Stimulated activated CD4-positive, alpha-beta T cell treated with anti-CD3 and anti-CD28 coated beads, Interleukin-12 subunit alpha, Interleukin-12 subunit beta, amount 100 ng/mL, for 24 hours (primary cell): ENCODE results near the gene SPEM3.
"Not testable (repeated sequence)": the region's sequence is repeated elsewhere in the genome, so short reads cannot be mapped to it uniquely, and the experiment has no call there.

ENCODE experiments used
- DNase-seq, 2 experiments: peaks; one replicate each; pipeline ENCODE4 v3.0.0-alpha.2; 2020; ENCODE audit warnings: low read depth in 2 of 2

Gene SPEM3

GRCh38 chr17:7442142-7442541 lies 13.5 kb downstream of the SPEM3 start:
- DNase-seq: no peak

- DNase-seq: no peak
These were observed 15.1 kb downstream of the SPEM3 start for GRCh38 chr17:7443499-7444485.

GRCh38 chr17:7444682-7445618 lies 16.3 kb downstream of the SPEM3 start, which contains the start of gene CHRNB1:
CHRNB1 (plus strand) TSS chr17:7445061; CDS start chr17:7445128, 67 bp downstream.
- no peak for DNase-seq

DNA sequence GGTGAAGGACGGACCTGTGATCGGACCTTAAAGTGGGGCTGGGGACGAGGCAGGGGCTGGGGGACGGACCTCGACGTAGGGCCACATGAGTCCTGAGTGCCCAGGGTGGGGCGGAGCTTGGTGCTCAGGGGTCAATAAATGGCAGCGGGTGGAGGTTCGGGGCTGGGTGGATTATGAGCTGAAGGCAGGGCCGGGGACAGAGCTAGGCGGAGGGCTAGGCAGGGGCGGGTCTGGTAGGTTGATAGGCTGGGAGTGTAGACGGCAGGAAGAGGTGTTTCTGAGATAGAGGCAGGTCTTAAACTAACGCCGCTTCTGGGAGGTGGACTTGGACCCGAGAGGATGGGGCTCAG lies 16.9 kb downstream of the SPEM3 start:
- no peak for DNase-seq

GRCh38 chr17:7448461-7448860 lies 19.8 kb downstream of the SPEM3 start:
- no peak for DNase-seq

DNA sequence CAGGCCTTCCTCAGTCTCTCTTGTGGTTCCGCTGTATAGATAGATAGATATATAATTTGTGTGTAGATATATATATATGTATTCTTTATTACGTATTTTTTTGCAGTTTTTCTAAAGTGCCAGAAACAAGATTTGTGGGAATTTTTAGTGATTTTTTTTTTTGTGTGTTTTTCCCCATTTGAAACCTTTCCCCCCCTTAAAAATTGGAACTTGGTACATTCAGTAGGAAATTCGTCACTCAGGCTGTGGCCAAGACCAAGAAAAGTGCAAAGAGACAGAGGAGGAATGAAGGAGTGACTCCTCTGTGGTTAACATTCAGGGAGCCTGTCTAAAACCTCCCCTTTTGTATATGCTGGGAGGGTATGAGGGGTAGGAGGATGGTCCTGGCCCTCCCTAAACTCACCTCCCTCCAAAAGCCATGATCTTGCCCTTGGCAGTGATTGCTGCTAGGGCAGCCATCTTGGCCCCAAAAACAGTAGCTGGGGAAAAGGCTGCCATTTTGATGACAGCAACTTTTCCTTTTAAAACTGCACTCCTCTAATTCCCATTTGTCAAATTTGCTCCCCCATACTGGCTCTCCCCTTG lies 31.4 kb downstream of the SPEM3 start:
- DNase-seq: no peak

DNA sequence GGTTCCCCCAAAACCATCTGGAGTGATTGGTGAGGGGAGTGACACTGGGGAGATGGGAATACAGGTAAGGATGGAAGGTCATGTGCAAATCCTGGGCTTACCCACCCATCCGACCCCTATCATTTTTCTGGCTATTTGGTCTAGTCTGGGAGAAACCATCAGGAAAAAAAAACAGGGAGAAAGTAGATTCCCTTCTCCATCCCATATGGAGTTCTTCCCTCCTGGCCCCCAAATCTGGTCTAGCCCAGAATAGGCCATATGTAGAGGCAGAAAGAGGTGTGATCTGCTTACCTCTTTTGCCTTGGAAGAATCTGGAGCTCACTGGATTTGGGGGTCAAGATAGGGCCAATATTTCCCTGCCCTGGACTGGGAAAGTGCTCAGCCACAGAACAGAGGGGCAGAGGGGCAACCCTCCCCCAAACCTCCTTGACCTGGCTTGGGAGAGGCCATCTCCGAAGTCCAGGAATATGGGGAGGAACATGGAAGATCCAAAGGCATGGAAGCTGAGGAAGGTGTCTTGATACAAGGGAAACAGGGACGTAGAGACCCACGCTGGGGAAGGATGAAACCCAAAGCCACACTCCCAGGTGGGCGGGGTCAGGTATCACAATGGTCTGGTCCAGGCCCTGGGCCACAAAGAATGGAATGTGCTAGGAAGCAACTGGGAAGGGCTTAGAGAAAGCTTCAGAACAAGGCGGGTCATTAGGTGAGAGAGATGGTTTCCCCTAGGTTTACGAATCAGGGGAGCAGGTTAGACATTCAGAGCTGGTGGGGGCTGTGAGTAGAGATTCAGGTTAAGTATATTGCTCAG lies 32.4 kb downstream of the SPEM3 start:
- no peak for DNase-seq

DNA sequence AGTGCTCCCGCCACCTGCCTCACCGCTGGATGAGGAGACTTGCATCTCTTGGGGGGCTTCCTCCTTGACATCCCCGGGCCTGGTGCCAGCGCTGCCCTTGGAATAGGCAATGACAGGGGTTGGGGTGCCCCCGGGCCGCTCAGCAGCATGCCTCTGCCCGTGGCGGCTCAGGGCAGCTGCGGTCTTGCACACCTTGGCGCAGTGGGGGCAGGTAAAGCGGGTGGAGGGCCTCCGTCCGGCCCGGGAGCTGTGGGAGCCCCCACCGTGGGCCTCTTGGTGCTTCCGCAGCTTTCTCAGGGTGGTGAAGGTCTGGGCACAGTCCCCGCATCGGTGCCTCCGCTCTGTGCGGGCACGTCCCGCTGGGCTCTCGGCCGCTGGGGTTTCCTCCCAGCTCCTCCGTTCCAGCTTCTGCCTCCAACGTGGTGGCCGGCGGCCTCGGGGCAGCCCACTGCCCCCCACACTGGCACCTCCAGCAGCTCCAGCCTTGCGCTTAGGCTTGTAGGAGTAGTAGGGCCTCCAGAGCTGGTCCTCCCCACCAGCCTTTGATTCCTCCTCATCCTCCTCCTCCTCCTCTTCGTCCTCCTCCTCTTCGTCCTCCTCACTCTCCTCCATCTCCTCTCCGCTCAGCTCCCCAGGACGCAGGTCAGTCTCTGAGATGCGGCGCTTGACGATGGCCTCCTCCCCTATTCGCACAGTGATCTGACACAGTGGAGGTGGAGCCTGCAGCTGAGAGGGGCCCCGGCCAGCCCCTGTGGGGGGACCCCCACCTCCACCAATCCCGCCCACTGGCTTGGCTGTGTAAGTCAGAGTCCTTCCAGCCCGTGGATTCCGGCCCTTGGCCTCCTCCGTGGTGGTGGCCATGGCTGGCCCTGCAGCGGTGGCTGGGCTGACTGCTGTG lies 34.1 kb downstream of the SPEM3 start:
- DNase-seq: no peak

- DNase-seq: no peak
These were observed 34.8 kb downstream of the SPEM3 start for GRCh38 chr17:7463372-7463846.

DNA sequence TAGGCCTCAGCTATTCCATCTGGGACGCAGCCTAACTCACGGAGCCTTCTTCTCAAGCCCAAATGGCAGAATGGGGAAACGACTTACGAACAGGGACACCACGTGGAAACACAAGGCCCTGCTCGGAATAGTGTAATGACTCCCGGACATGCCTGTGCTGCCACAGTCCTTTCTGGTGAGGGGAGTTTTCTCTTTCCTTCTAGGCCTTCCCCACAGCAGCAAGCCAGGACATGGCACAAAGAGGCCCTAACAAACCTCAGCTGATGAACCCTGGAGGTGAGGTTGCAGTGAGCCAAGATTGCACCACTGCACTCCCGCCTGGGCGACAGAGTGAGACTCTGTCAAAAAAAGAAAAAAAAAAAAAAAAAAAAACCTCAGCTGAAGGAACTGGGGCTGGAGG lies 35.4 kb downstream of the SPEM3 start:
- DNase-seq: no peak

DNA sequence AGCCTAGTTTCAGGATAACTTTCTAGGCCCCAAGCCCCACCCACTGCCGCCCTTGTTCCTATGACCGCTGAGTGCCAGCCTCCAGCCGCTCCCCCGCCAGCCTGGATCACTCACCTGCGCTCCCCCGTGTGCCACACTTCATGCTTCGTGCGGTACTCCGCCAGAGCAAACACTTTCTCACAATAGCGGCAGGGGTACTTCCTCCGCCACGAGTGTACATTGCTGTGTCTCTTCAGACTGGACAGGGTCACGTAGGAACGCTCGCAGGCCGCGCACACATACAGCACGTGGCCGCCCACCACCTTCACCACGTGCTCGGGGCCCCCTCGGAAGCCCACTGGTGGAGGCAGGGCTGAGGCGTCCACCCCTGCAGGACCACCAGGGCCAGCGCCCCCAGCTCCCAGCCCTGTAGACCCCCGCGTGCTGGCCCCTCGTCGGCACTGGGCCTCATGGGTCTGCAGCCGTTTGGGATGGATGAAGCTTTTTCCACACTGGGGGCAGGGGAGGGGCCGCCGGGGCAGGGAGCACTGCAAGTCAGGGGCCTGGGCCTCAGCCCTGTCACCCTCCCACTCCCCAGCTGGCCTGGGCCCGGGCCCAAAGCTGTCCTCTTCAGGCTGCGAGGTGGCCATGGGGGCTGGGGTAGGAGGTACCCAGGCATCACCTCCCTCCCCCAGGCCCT lies 37.1 kb downstream of the SPEM3 start:
- no peak for DNase-seq

DNA sequence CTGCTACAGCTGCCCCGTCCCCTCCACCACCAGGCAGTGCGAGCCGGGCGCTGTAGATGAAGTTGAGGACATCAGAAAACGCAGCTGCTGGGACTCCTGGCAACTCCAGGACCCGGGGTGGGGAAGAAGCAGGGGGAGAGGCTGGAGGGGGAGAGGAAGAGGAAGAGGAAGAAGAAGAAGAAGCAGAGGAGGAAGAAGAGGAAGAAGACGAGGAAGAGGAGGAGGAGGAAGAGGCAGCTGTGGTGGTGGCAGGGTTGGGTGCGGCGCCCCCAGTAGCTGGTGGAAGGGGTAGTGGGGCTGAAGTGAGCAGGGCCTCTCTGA lies 37.6 kb downstream of the SPEM3 start:
- no peak for DNase-seq

DNA sequence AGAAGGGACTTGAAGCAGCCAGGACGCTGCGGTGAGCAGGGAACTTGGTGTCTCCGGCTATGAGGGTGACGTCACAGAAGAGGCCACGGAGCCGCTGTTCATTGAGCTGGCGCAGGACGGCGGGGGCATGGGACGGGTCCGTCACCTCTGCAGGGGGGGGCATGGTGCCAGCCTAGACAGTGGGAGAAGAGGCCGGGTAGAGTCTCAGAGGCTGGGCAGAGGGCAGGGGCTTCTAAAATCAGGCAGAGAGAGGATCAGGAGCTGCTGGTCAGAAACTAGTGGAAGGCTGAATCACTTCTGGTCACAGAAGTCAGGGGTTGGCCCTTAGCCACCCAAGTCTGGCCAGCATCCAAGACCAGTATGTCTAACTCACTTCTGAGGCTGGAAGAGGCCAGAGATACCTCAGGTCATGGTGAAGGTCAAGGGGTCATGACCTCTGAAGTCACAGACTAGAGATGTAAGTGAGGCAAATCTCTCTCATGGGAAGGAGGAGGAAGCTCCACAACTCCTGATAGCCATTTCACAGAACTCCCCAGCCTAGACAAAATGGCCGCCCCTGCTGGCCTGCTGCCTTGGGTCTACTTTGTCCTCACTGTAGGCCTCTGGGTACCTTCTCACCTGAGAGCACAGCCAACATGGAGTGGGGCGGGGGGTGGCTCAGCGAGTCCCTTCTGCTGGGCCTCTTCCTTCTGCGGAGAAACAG lies 38.1 kb downstream of the SPEM3 start:
- DNase-seq: no peak

- DNase-seq: no peak
These were observed 38.8 kb downstream of the SPEM3 start for GRCh38 chr17:7467498-7467897.

DNA sequence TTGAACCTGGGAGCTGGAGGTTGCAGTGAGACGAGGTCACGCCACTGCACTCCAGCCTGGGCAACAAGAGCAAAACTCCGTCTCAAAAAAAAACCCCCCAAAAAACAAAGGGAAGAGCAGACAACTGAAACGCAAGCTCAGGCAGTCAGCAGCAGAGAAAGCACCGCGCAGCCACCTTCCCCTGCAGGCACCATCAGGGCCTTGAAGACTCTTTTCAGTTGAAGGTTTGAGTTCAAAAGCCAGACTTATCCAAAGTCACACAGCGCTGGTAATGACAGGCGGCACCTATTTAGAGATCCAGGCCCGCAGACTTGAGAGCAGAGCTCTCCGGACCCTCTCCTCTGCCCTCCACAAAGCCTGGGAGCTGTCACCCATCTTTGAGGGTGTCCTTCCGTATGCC lies 39.6 kb downstream of the SPEM3 start:
- no peak for DNase-seq

- DNase-seq: no peak
These were observed 40.2 kb downstream of the SPEM3 start for GRCh38 chr17:7468804-7469389.

- DNase-seq: not testable (repeated sequence)
These were observed 41.2 kb downstream of the SPEM3 start for GRCh38 chr17:7469843-7470242.

GRCh38 chr17:7470457-7470973 lies 41.9 kb downstream of the SPEM3 start:
- not testable (repeated sequence) for DNase-seq
